Suppressor macrophage treated with lipopolysaccharide for 4 hours (primary cell): ENCODE measurements around the gene BTNL2.
"Not testable (repeated sequence)": the region's sequence is repeated elsewhere in the genome, so short reads cannot be mapped to it uniquely, and the experiment has no call there.

Source experiments
- DNase-seq: peaks from one replicate; pipeline ENCODE4 v3.0.0-alpha.2; 2020

Gene BTNL2, protein sequence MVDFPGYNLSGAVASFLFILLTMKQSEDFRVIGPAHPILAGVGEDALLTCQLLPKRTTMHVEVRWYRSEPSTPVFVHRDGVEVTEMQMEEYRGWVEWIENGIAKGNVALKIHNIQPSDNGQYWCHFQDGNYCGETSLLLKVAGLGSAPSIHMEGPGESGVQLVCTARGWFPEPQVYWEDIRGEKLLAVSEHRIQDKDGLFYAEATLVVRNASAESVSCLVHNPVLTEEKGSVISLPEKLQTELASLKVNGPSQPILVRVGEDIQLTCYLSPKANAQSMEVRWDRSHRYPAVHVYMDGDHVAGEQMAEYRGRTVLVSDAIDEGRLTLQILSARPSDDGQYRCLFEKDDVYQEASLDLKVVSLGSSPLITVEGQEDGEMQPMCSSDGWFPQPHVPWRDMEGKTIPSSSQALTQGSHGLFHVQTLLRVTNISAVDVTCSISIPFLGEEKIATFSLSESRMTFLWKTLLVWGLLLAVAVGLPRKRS

DNA sequence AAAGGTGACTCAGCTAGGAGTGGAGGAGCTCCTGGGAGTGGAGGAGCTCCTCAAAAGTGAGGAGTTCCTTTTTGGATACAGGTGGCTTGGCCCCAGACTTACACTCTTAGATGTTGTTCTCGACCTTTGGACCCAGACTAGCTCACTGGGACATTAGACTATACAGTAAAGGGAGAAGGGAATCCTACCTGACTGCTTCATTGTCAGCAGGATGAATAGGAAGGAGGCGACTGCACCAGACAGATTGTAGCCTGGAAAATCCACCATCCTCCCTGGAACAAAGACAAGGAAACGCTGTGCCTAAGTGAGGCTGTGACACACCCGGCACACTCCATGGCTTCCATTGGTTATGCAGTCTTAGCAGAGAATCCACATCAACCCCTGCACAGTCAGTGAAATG, at the start of gene BTNL2:
TSS of gene BTNL2 (minus strand) at position 325 of the 400 bp plus-strand sequence. CDS start at position 267, 58 bp downstream.
- no peak for DNase-seq

DNA sequence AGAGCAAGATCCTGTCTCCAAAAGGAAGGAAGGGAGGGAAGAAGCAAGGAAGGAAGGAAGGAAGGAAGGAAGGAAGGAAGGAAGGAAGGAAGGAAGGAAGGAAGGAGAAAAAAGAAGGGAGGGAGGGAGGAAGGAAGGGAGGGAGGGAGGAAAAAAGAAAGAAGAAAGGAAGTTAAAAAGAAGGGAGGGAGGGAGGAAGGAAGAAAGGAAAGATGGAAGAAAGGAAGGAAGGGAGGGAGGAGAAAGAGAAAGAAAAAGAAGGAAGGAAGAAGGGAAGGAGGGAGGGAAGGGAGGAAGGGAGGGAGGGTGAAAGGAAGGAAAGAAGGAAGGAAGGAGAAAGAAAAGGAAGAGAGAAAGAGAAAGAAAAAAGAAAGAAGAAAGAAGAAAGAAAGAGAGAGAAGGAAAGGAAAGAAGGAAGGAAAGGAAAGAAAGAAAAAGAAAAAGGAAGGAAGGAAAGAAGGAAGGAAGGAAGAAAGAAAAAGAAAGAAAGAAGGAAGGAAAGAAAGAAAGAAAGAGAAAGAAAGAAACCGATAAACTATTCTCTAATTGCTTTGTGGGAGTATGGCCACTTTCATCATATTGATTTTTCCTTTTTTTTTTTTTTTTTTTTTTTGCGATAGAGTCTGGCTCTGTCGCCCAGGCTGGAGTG, 42.2 kb upstream of the BTNL2 start:
- no peak for DNase-seq

DNA sequence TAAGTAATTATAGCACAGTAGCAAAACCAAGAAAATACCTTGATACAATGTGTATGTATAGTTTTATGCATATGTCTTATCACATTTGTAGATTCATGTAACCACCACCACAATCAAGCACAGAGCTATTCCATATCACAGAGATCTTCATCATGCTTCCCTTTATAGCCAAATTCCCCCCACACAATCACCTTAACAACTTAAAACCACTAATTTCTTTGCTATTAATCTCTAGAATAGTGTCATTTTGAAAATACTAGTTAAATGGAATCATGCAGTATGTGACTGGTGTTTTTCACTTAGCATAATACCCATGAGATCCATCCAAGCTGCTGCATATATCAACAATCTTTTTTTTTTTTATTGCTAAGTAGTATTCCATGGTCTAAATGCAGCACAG, 41.0 kb upstream of the BTNL2 start:
- no peak for DNase-seq

DNA sequence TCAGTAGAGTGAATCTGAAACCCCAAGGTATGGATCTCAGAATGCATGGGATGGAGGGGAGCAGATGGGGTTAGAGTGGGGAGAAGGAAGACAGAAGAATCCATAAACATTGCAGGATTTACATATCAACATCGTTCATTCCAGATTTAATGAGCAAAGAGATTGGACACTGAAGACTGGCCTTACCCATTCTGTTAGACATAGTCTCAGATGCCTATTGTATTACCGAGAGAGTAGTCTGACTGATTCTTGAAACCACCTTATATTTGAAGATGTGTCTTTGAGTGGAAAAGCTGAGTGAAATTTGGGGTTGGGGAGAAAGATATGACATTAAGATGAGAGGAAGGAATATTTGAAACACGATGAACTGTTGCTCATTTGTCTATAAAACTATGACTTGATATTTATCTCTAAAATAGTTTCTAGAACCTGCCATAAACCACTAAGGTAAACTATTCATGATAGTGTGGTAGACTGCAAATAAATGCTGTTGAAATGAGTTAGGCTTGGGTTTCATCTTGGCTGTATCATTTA, 38.4 kb upstream of the BTNL2 start:
- no peak for DNase-seq

DNA sequence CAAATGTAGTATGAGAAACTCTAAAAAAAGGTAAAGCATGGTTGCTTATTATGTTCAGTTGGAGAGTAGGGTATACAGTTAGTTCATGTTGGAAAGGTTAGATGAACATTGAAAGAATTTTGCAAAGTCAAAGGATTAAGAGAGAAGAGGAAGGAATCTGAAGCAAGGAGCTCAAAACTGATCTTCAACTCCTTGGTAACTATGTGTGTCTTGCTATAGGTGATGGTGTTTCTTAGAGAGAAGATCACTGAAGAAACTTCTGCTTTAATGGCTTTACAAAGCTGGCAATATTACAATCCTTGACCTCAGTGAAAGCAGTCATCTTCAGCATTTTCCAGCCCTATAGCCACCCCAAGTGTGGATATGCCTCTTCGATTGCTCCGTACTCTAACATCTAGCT, 37.5 kb upstream of the BTNL2 start:
- no peak for DNase-seq

DNA sequence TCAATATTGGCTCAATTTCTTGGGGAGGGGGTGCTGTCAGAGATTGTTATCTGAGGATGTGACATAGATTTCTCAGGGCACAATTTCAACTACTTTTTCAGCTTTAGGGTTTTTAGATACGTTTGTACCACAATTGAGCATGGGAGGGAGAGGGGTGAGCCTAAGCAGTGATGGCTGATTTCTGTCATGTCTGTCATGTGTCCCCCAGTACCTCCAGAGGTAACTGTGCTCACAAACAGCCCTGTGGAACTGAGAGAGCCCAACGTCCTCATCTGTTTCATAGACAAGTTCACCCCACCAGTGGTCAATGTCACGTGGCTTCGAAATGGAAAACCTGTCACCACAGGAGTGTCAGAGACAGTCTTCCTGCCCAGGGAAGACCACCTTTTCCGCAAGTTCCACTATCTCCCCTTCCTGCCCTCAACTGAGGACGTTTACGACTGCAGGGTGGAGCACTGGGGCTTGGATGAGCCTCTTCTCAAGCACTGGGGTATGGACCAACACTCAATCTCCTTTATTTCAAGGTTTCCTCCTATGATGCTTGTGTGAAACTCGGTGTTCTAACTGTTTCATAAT, 36.1 kb upstream of the BTNL2 start:
- DNase-seq, result no peak

DNA sequence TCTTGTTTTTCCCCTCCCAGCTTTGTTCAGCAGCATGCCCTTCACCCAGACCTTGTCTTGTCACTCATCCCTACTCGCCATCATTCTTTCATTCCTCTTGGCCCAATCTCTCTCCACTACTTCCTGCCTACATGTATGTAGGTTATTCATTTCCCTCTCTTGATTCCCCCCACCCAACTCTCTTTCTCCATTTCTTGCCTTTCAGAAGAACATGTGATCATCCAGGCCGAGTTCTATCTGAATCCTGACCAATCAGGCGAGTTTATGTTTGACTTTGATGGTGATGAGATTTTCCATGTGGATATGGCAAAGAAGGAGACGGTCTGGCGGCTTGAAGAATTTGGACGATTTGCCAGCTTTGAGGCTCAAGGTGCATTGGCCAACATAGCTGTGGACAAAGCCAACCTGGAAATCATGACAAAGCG, 35.3 kb upstream of the BTNL2 start:
- no peak for DNase-seq

DNA sequence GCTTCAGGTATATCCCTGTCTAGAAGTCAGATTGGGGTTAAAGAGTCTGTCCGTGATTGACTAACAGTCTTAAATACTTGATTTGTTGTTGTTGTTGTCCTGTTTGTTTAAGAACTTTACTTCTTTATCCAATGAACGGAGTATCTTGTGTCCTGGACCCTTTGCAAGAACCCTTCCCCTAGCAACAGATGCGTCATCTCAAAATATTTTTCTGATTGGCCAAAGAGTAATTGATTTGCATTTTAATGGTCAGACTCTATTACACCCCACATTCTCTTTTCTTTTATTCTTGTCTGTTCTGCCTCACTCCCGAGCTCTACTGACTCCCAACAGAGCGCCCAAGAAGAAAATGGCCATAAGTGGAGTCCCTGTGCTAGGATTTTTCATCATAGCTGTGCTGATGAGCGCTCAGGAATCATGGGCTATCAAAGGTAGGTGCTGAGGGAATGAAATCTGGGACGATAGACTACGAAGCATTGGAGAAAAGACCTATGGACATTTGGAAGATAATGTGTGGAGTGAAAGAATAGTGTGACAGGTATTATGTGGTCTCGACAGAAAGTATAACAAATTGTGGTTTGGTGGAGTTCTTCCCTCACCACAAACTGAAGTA, 32.7 kb upstream of the BTNL2 start, which contains the start of gene HLA-DRA:
TSS of gene HLA-DRA (plus strand) at position 286 of the 613 bp plus-strand sequence. CDS start at position 350, 64 bp downstream.
- peak; percentile 91 for DNase-seq

DNA sequence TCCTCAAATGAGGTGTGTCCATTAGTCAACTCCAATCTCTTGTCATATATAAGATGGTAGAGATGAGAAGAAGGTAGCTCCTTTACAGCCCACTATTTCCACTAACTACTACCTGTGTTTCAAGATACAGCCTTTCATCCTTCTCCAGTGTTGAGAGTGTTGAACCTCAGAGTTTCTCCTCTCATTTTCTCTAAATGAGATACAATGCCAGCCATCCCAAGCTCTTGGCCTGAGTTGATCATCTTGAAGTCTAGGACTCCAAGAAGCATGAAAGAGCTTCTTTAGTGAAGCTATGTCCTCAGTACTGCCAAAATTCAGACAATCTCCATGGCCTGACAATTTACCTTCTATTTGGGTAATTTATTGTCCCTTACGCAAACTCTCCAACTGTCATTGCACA, 32.2 kb upstream of the BTNL2 start:
- DNase-seq, result no peak

DNA sequence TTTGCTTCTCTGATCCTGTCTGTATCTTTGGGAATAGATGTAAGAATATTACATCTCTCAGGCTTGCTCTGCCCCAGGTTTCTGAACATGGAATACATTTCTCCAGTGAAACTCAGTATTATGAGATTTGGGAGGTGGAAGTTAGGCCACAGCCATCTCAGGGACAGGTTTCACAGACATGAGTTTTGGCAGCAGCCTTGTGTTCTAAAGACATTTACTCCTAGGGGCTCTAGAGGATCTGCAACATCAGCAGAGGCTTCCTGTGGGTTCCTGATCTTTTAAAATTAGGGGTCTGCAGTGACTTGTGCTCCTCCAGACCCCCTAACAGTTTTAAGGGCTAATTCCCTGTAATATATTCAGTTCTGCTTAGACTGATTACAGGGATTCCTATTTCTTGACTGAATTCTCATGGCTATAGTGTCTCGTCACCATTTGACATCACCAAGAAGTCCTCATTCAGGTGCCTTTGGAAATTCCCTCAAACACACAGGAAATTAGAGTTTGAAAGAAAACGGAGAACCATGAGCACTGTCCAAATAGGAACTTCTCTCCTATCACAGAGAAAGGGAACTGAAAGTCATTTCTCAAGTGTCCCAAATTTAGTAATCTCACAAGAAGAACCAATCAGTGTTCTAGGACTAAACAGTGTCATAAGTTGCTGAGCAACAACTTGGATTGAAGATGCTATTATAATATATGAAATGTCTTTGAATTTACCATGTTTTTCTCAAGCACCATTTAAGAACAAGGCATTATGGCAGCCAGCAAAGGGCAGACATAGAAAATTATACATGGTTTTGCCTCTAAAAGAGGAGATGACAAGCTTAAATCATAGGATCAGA, 30.2 kb upstream of the BTNL2 start:
- DNase-seq, result peak; percentile 94

DNA sequence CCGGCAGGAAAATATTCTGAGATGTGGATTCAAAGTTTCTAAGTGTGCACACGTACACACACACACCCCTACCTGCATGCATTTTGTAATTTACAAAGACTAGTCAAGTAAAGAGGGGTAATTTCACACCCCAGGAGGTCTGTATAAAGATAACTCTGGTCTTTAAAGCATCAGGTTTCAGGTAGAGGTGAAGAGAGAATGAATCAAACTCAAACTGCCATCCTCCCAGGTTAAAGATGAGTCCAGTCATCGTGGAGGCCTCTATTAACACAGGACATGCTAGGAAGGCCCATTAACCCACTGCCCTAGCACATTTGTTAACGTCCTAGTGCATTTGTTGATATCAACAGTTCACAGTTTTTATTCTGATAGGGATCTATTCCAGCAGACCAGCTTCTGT, 29.2 kb upstream of the BTNL2 start:
- no peak for DNase-seq

DNA sequence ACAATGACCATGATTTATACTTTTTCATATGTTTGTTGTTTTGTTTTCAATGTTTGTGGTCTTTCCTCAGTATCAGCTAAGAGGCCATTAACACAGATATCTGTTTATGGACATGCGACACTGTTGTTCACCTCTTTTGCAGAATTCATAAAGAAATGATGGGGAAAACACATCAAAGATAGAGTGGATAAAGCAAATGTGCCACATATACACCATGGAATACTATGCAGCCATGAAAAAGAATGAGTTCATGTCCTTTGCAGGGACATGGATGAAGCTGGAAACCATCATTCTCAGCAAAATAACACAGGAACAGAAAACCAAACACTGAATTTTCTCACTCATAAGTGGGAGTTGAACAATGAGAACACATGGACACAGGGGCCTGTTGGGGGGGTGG, 27.0 kb upstream of the BTNL2 start:
- DNase-seq, result not testable (repeated sequence)

DNA sequence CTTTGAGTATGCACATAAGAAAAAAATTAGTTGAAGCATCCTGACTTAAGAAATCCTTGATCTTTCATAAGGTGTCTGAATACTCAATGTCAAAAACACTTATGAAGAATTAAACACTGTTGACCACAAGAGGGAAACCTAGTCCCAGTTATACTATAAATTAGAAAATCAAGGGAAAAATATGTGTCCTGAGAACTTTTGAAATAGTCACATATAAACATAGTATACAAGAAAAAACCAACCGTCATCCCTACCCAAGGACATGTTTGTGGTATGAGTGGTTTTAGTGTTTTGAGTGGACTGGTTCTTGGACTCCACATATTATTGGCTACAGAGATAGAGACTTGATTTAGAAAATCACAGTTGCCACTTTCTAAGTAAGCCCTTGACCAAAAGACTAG, 25.1 kb upstream of the BTNL2 start:
- peak; percentile 71 for DNase-seq

DNA sequence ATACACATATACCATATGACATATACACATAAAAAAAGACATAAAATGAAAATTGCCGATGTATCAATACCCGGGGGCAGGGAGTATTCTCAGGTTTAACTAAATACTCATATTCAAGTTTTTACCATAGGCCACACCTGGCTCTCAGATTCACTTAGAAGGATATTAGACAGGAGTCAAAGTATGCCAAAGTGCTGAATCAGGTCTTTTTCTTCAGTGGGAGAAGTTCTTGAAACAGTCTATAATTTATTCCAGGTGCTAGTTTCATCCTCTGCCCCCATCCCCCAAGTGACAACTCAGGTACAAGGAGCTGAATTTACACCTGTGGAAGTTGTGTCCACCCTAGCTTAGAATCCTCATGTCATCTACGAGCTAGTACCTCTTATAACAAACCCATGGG, 24.2 kb upstream of the BTNL2 start:
- no peak for DNase-seq

DNA sequence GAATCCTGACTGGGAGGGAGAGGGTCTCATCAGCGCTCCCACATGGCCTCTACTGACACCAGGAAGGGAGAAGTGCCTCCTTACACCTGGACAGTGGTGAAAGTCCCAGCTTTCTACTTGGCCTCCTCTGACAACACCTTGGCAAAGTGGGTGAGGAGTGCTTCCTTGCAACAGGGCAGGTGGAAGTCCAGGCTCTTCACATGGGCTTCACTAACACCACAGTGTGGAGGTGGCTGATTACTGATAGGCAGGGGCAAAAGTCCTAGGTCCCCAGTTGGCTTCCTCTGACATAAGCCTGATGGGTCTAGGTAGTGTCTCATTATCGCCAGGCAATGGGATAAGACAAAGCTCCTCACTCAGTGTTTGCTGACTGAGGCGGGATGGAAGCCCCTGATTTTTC, 23.2 kb upstream of the BTNL2 start:
- DNase-seq, result no peak

DNA sequence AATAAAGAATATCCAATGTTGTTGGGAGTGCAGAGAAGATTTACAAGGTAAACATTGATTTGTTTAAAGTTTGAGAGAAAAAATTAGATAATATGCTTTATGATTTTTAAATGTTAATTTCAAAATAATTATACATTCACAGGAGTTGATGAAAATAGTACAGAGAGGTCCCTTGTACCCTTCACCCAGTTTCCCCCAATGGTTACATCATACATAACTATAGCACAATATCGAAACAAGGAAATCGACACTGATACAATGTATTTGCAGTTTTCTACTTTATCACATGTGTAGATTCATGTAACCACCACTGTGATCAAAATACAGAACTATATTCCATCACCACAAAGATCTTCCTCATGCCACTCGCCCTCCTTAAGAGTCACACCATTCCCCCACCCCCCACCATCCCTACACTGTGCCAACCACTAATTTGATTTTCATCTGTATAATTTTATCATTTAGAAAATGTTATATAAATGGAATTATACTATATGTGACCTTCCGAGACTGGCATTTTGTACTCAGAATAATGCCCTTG, 21.0 kb upstream of the BTNL2 start:
- DNase-seq, result no peak

DNA sequence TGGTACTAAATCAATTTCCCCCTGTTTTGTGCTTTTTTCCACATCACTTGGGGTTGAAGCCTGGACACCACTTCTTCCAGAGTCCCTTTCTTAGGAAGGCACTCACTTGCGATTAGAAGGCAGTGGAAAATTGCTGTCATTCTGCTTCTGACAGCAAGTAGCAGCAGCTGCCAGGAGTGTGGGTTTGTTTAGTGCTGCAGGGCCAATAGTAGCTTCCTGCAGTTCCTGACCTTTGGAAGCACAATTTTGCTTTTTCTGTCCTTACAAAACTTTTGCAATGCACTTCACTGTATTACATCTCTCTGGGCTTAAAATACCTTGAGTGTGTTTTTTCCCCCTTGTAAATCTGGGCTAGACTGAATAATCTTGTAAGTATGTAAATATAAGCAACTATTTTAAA, 20.2 kb upstream of the BTNL2 start:
- DNase-seq, result no peak

DNA sequence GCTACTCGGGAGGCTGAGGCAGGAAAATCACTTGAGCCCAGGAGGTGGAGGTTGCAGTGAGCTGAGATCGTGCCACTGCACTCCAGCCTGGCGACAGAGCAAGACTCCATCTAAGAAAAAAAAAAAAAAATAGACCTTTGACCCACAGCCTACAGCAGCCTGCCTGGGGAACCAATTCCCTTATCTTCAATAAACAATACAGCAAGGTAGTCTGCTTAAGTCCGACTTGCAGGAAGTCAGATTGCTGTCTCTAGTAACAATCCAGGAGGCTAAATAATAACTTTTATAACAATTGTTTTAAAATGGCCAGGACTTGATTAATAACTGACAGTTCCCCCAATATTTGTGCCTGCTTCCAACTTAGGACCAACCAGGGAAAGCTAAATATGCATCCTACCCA, 19.4 kb upstream of the BTNL2 start:
- DNase-seq, result no peak

DNA sequence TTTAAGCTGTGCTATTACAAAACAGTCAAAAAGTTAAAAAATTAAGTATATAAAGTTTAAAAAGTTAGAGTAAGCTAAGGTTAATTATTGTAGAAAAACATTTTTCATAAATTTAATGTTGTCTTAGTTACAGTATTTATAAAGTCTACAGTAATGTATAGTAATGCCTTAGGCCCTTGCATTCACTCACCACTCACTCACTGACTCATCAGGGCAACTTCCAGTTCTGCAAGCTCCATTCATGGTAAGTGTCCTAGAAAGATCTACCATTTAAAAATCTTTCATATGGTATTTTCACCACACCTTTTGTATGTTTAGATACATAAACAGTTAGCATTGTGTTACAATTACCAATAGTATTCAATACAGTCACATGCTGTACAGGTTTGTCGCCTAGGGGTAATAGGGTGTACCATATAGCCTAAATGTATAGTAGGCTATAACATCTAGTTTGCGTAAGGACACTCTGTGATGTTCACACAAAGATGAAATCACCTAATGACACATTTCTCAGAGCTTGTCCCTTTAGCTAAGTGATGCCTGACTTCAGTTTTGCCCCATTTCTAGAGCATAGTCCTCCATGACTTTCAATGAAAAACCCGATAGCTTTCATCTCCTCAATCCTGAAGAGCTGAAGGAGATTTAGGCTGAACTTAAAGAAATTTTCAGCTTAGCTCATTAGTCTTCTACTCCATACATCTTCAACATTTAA, 17.8 kb upstream of the BTNL2 start:
- DNase-seq, result peak; percentile 59

DNA sequence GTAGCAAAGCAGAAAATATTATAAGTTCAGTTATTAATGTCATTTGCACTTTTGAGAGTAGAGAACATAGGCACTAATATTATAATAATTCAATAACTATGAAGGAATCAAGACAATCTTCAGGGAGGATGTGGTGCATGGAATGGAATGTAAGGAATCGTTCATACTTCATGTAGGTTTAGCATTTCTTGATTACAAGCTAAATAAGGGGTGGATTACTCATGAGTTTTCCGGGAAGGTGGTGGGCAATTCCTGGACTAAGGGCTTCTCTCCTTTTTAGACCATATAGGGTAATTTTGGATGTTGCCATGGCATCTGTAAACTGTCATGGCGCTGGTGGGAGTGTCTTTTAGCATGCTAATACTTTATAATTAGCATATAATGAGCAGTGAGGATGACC, 9.1 kb upstream of the BTNL2 start:
- no peak for DNase-seq

DNA sequence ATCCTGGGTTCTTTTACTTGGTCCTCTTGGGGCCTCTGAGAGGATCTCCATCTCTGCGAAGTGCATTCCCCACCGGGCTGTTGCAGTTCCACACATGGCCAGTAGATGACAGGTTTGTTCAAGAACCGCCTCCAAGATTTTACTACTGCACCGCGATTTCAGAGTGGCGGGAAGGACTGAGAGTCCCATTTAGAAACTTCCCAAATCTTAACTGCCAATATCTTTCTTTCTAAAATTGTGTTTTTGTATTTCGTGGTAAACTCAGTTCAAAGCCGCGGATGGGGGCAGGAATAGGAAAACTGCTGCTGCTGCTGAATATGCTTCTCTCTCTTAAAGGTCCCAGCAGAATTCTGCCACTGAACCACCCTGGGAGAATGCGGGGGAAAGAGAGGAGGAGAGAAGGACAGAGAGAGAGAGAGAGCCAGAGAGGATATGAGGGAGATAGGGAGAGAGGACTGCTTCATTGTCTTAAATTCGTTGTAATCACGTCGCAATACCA, 8.6 kb upstream of the BTNL2 start:
- peak; percentile 83 for DNase-seq
